Measurements from ENCODE around the gene WFDC13.
"Not testable (repeated sequence)": the region's sequence is repeated elsewhere in the genome, so short reads cannot be mapped to it uniquely, and the experiment has no call there.

Gene WFDC13

DNA sequence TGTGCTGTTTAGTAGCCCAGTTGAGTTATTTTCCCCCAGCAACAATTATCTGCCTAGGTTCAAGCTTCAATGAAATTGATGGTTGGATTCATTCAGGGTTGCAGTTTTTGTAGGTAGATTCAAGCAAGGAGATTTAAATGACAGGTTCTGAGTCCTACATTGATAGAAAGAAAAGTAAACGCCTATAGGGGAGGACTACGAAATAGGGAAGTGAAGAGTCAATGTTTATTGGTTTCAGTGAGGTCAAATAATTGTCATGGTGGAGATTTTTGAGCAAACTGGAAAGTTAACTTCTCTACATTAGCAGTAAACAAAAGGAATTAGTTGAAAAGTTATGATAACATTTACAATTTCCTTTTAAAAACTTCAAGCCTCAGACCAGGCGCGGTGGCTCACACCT lies 734 bp upstream of the WFDC13 start:
- H3K4me3 ChIP-seq (ENCODE audit: low read depth, low read length), result no peak overlapping the region
- DNase-seq (ENCODE audit: low read depth), result peak; percentile 12
- TF ChIP-seq, protein P1, sequence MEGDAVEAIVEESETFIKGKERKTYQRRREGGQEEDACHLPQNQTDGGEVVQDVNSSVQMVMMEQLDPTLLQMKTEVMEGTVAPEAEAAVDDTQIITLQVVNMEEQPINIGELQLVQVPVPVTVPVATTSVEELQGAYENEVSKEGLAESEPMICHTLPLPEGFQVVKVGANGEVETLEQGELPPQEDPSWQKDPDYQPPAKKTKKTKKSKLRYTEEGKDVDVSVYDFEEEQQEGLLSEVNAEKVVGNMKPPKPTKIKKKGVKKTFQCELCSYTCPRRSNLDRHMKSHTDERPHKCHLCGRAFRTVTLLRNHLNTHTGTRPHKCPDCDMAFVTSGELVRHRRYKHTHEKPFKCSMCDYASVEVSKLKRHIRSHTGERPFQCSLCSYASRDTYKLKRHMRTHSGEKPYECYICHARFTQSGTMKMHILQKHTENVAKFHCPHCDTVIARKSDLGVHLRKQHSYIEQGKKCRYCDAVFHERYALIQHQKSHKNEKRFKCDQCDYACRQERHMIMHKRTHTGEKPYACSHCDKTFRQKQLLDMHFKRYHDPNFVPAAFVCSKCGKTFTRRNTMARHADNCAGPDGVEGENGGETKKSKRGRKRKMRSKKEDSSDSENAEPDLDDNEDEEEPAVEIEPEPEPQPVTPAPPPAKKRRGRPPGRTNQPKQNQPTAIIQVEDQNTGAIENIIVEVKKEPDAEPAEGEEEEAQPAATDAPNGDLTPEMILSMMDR (IDR thresholded peaks at IDR 0.05; ENCODE audit: low read depth, low read length, missing control alignments), result no peak

DNA sequence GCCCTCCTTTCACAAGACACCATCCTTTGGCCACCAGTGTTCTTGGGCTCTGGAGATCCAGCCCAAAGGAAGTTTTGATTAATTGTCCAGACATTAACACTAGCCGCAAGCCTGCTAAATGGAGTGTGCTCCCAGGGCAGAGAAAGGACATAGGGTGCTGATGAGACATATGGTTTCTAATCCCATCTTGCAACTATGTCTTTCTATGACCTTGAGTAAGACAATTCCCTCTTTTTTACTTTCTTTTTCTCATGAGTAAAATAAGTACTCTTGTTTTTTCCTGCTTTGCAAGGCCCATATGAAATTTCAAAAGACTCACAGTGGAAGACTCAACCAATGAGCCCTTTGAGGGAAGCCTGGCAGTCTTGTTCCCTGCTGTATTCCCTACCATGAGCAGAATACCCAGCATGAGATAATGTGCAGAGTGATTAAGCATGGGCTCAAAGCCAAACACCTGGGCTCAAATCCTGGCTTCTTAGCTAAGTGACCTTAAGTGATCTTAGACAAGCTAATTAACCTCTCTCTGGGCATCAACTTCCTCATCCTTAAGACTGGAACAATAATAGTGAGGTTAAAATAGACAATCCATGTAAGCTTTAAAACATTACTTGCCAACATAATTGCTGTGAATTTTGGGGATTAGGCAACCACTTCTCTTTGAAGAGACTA lies 3.3 kb downstream of the WFDC13 start, which contains the start of gene WFDC10B:
Gene WFDC10B, minus strand, starts transcription at position 51 of the 669 bp plus-strand sequence. CDS start 19,027 bp downstream, outside the sequence.
- TF ChIP-seq, protein P1 (IDR thresholded peaks at IDR 0.05; ENCODE audit: low read depth, low read length, missing control alignments), result no peak
- DNase-seq (ENCODE audit: low read depth), result no peak
- H3K4me3 ChIP-seq (ENCODE audit: low read depth, low read length), result no peak within 1 kb of the TSS

- DNase-seq (ENCODE audit: low read depth); H3K4me3 ChIP-seq (ENCODE audit: low read depth, low read length): not testable (repeated sequence)
Observed at GRCh38 chr20:45716141-45716688, 14.4 kb downstream of the WFDC13 start.

- DNase-seq (ENCODE audit: low read depth), result no peak
- TF ChIP-seq, protein P1 (IDR thresholded peaks at IDR 0.05; ENCODE audit: low read depth, low read length, missing control alignments), result no peak
- H3K4me3 ChIP-seq (ENCODE audit: low read depth, low read length), result no peak within 1 kb of the TSS
Observed at GRCh38 chr20:45722047-45722446, 20.2 kb downstream of the WFDC13 start, which contains the start of gene SPINT4. Gene SPINT4 (plus strand): TSS chr20:45722347. CDS start chr20:45722368, 21 bp downstream.

DNA sequence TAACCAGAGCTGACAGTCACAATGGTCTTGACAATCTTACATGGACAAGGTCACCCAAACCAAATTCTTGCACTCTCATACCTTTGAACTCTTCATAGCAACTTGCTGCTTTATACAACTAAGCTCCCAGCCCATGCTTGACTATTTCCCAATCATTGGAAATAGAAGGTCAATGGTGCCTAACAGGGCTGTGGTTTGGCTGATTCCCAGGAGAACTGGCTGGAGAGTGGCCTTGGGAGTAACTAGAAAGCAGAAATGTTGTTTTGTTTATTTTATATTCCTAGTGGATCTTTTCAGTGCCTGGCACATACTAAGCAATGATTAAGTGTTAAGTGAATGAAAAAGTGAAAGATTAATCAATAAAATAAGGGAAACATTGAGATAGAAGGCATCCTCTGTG lies 23.3 kb downstream of the WFDC13 start:
- TF ChIP-seq, protein P1 (IDR thresholded peaks at IDR 0.05; ENCODE audit: low read depth, low read length, missing control alignments), result no peak
- no peak overlapping the region for H3K4me3 ChIP-seq (ENCODE audit: low read depth, low read length)
- no peak for DNase-seq (ENCODE audit: low read depth)

- no peak overlapping the region for H3K4me3 ChIP-seq (ENCODE audit: low read depth, low read length)
- DNase-seq (ENCODE audit: low read depth), result no peak
- TF ChIP-seq, protein P1 (IDR thresholded peaks at IDR 0.05; ENCODE audit: low read depth, low read length, missing control alignments), result no peak
Observed at GRCh38 chr20:45727044-45727443, 25.2 kb downstream of the WFDC13 start.

DNA sequence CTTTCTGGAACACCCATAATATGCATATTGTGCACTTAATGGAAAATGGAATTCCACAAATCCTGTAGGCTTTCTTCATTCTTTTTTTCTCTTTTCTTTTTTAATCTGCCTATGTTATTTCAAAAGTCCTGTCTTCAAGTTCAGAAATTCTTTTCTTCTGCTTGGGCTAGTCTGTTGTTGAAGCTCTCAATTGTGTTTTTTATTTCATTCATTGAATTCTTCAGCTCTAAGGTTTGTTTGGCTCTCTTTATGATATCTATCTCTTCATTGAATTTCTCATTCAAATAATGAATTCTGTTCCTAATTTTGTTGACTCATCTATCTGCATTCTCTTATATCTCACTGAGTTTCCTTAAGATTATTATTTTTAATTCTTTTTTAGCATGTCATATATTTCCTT lies 30.4 kb downstream of the WFDC13 start:
- TF ChIP-seq, protein P1 (IDR thresholded peaks at IDR 0.05; ENCODE audit: low read depth, low read length, missing control alignments), result no peak
- DNase-seq (ENCODE audit: low read depth), result no peak
- no peak overlapping the region for H3K4me3 ChIP-seq (ENCODE audit: low read depth, low read length)
